ENCODE data around the gene NPNT. TPM values are rescaled to one million over a fixed set of nuclear protein-coding genes. Genes with fewer than 3 reads are reported as not detected.

Gene NPNT
- polyA plus RNA-seq, 1 experiment: not detected

DNA sequence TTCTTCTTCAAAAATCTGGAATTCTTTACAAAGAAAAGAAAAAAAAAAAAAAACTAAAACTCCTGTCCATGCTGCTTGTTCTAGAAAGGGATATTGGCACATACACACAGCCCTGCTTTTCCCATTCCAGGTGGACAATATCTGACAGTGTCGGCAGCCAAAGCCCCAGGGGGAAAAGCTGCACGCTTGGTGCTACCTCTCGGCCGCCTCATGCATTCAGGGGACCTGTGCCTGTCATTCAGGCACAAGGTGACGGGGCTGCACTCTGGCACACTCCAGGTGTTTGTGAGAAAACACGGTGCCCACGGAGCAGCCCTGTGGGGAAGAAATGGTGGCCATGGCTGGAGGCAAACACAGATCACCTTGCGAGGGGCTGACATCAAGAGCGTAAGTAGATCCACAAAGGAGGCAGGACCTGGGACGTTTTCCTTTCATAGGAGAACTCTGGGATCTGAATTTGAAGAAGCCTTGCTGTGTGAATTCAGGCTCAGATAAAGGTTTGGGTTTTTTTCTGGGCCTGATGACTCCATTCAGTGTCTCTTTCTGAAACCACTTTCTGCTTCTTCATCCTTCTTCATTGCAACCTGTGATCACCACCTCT is 71.9 kb downstream of the NPNT start:
- CTCF ChIA-PET: no interaction called here
- no peak for DNase-seq (ENCODE audit: low read depth)
- no peak for TF ChIP-seq CTCF (IDR thresholded peaks at IDR 0.05; ENCODE audit: insufficient read depth, low read depth, low read length)
- Histone ChIP-seq H3K4me3 (ENCODE audit: low read depth, low read length) (no peak overlapping the region), H3K27me3 (ENCODE audit: control insufficient read depth, insufficient read depth, low read length) (no peaks in the 10 kb centered on the region), H3K36me3 (ENCODE audit: control insufficient read depth, insufficient read depth, low read length) (no peaks in the 10 kb centered on the region)
- POLR2A ChIA-PET: no interaction called here

- no peaks in the 10 kb centered on the region for H3K36me3 ChIP-seq (ENCODE audit: control insufficient read depth, insufficient read depth, low read length)
- no peak for DNase-seq (ENCODE audit: low read depth)
- POLR2A ChIA-PET: no interaction called here
- H3K4me3 ChIP-seq (ENCODE audit: low read depth, low read length): no peak overlapping the region
- no peaks in the 10 kb centered on the region for H3K27me3 ChIP-seq (ENCODE audit: control insufficient read depth, insufficient read depth, low read length)
- TF ChIP-seq CTCF (IDR thresholded peaks at IDR 0.05; ENCODE audit: insufficient read depth, low read depth, low read length): no peak
- CTCF ChIA-PET: no interaction called here
Observed at GRCh38 chr4:105969575-105969974, 74.3 kb downstream of the NPNT start.

DNA sequence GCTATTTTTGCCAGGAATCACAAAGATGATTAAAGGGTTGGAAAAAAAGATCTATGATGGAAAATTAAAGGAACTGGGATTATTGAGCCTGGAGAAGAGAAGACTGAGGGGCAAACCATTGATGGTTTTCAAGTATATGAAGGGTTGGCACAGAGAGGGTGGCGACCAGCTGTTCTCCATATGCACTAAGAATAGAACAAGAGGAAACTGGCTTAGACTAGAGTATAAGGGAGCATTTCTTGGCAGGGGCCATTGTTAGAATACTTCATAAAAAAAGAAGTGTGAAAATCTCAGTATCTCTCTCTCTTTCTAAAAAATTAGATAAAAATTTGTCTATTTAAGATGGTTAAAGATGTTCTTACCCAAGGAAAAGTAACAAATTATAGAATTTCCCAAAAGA is 75.1 kb downstream of the NPNT start:
- no peak for DNase-seq (ENCODE audit: low read depth)
- ChIA-PET POLR2A (no interaction called here), CTCF (no interaction called here)
- Histone ChIP-seq H3K36me3 (ENCODE audit: control insufficient read depth, insufficient read depth, low read length) (no peaks in the 10 kb centered on the region), H3K27me3 (ENCODE audit: control insufficient read depth, insufficient read depth, low read length) (no peaks in the 10 kb centered on the region), H3K4me3 (ENCODE audit: low read depth, low read length) (no peak overlapping the region)
- TF ChIP-seq CTCF (IDR thresholded peaks at IDR 0.05; ENCODE audit: insufficient read depth, low read depth, low read length): no peak

DNA sequence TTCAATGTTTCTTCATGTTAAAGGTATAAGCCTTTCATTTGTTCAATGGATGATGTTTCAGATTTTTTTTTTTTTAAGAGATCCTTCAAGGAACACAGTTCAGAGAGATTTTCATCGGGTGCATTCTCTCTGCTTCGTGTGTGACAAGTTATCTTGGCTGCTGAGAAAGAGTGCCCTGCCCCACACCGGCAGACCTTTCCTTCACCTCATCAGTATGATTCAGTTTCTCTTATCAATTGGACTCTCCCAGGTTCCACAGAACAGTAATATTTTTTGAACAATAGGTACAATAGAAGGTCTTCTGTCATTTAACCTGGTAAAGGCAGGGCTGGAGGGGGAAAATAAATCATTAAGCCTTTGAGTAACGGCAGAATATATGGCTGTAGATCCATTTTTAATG is 75.8 kb downstream of the NPNT start:
- TF ChIP-seq CTCF (IDR thresholded peaks at IDR 0.05; ENCODE audit: insufficient read depth, low read depth, low read length): no peak
- ChIA-PET POLR2A (no interaction called here), CTCF (no interaction called here)
- Histone ChIP-seq H3K36me3 (ENCODE audit: control insufficient read depth, insufficient read depth, low read length) (no peaks in the 10 kb centered on the region), H3K27me3 (ENCODE audit: control insufficient read depth, insufficient read depth, low read length) (no peaks in the 10 kb centered on the region), H3K4me3 (ENCODE audit: low read depth, low read length) (no peak overlapping the region)
- no peak for DNase-seq (ENCODE audit: low read depth)

GRCh38 chr4:105972946-105973621 is 77.8 kb downstream of the NPNT start:
- H3K36me3 ChIP-seq (ENCODE audit: control insufficient read depth, insufficient read depth, low read length): no peaks in the 10 kb centered on the region
- no peak for TF ChIP-seq CTCF (IDR thresholded peaks at IDR 0.05; ENCODE audit: insufficient read depth, low read depth, low read length)
- ChIA-PET POLR2A (no interaction called here), CTCF (no interaction called here)
- no peaks in the 10 kb centered on the region for H3K27me3 ChIP-seq (ENCODE audit: control insufficient read depth, insufficient read depth, low read length)
- H3K4me3 ChIP-seq (ENCODE audit: low read depth, low read length): no peak overlapping the region
- DNase-seq (ENCODE audit: low read depth): no peak
